Right forelimb (tissue), 1 donor: ENCODE data around the gene PTGER1.
"Not testable (repeated sequence)": the region's sequence is repeated elsewhere in the genome, so short reads cannot be mapped to it uniquely, and the experiment has no call there.

Experiments used
- DNase-seq: peaks from one replicate; pipeline ENCODE4 v3.0.0-alpha.2; 2018

The PTGER1 gene

DNA sequence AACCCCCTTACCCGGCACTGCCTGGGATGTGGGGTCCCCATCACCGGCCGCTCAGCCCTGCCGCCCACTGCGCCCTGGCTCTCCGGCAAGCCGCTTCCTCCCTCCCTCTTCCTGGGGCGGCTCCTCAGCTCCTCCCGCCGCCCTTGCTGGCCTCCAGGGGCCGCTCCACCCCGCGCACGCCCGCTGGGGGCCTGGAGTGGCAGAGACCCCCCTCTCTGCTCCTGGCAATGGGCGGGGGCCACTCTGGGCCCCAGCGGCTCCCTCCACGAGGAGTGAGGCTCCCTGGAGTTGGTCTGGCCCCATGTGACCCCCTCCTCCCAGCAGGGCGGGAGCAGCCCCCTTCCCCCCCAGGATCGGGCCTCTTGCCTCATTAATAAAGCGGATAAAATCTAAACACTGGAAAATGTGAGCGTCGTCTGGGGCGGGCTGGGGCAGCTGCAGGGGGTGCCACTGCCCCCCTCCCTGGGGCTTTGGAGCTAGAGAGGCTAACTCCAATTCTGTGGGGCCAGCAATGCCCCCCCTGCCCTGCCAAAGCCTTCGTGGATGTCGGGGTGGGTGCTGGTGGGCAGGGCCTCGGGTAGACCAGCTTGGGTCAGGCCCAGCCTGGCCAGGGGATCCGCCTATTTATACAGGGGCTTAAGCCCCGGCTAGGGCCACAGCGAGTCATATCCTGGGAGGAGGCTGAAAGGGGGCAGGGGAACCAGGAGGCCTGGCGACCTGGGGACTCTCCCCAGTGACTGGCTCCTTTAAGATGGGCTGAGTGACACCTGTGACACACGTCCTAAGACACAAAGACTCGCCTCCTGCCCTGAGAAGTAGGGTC is at the start of gene PTGER1:
Gene PTGER1 (minus strand): TSS at position 104 of the 823 bp plus-strand sequence. CDS start 1,034 bp downstream, outside the sequence.
- DNase-seq: no peak

DNA sequence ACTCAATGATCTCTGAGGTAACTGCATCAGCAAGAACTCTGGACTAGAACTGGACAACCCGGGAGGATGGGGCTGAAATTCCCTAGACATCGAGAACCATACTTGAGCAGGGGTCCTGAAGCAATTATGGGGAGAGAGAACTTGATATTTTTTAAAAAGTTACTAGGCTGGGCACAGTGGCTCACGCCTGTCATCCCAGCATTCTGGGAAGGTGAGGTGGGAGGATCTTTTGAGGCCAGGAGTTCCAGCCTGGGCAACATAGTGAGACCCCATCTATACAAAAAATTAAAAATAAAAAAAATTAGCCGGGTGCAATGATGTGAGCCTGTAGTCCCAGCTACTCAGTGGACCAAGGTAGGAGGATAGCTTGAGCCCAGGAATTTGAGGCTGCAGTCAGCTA is 45.4 kb upstream of the PTGER1 start:
- no peak for DNase-seq

- DNase-seq: no peak
These were observed 44.8 kb upstream of the PTGER1 start for GRCh38 chr19:14519860-14520407.

- DNase-seq: no peak
These were observed 44.2 kb upstream of the PTGER1 start for GRCh38 chr19:14519245-14519859.

- peak; percentile 99 for DNase-seq
These were observed 42.8 kb upstream of the PTGER1 start, which contains the start of gene DNAJB1 for GRCh38 chr19:14517840-14518505. DNAJB1 (minus strand) TSS chr19:14518397; CDS start chr19:14518349, 48 bp downstream.

- DNase-seq: no peak
These were observed 42.3 kb upstream of the PTGER1 start for GRCh38 chr19:14517446-14517839.

GRCh38 chr19:14516746-14517438 is 41.7 kb upstream of the PTGER1 start:
- no peak for DNase-seq

GRCh38 chr19:14516048-14516534 is 40.9 kb upstream of the PTGER1 start:
- DNase-seq: no peak

DNA sequence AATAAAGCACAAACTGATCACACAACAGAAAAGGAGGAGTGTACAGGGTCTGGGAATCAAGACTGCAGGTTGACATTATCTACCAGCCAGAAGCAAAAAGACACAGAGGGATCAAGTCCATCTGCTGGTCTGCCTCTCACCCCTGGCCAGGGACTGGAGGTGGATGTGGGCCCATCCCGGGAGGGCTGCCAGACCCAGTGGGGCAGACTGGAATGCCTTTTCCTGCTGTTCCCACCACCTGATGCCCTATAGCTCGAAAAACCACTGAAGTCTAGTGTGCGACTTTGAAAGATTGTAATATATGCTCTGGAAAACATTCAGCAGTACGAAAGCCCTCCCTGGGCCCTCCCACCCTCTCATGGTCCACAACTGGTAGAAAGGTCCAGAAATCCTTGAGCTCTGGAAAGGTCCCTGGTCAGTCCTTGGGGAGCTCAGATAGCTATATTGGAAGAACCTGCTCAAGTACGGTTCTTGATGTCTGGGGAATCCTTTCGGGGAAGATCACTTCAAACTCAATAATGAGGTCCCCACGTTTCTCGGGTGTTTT is 40.4 kb upstream of the PTGER1 start:
- no peak for DNase-seq

DNA sequence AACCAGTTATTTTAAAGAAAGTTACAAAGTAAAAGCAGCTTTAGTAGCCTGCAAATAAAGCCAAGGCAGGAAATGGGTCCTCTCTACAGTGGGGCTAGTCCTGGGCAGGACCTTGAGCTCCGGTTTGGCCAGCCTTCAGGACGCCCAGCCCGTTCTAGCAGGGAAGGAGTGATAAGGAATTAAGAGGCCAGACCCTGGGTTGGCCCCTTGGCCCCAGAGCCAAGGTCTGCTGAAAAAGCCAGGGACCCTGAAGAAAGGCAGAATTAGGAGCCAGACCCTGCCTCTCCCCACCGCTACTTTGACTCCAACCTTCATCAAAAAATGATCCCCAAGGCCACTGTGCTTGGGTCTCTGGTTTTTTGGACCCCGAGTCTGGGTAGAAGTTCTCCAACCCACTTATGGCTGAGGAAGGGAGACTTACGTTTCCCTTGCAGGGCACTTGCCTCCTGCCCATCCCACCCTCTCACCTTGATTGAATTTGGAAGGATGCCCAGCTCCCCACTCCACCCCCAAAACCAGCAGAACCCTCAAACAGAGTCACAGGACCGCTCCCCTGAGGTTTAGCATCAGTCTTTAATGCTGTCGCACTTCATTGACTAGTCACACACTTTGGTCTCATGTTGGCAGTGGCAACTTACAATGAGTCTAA is 39.2 kb upstream of the PTGER1 start:
- DNase-seq: no peak

GRCh38 chr19:14512406-14512961 is 37.3 kb upstream of the PTGER1 start:
- no peak for DNase-seq

DNA sequence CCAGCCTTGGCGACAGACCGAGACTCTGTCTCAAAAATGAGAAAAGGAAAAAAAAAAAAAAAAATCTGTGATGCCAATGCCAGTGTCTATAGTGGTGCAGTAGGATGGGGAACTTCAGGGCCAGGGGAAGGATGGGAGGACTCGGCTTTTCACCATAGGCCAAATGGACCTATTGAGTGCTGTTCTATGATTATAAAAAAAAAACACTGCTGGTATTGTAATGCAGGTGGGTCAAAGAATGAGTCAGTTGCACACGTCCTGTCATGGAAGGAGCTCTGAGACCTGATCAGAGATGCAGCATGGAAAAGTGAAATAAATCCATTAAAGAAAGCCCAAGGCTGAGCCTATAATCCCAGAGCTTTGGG is 36.1 kb upstream of the PTGER1 start:
- no peak for DNase-seq

DNA sequence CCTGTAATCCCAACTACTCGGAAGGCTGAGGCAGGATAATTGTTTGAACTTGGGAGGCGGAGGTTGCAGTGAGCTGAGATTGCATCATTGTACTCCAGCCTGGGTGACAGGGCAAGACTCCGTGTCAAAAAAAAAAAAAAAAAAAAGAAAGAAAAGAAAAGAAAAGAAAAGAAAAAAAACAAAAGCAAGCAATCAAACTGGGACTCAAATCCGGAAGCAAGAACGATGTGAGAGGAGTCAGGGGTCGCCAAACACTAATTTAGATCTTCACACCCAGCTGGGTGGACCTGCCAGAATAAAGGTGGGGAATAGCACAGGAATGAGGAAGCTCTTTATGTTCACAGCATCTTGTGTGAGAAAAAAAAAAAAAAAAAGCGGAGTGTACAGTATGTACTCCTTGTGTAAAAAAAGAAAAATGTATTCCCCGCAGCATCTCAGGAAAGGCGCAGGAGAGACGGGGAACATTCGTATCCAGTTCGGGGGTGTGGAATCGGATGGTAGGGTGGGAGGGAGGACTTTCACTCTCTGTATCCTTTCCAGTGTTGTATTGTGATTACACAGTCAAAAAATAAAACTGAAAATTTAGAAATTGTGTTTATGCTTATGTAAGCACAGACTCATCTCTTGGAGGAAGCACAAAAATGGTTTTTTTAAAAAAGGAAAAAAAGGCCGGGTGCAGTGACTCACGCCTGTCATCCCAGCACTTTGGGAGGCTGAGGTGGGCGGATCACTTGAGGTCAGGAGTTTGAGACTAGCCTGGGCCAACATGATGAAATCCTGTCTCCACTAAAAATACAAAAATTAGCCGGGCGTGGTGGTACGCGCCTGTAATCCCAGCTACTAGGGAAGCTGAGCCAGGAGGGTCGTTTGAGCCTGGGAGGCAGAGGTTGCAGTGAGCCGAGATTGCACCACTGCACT is 35.4 kb upstream of the PTGER1 start:
- DNase-seq: no peak

- no peak for DNase-seq
These were observed 32.8 kb upstream of the PTGER1 start for GRCh38 chr19:14507704-14508542.

GRCh38 chr19:14505488-14506239 is 30.5 kb upstream of the PTGER1 start:
- DNase-seq: no peak

DNA sequence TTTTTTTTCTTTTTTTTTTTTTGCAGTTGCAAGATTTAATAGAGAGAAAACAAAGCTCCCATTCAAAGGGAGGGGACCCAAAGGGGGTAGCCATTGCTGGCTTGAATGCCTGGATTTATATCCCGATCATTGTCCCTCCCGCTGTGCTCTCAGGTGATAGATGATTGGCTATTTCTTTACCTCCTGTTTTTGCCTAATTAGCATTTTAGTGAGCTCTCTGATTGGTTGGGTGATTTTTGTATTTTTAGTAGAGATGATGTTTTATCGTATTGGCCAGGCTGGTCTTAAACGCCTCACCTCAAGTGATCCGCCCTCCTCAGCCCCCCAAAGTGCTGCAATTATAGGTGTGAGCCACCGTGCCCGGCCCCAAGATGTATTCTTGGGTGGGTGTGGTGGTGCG is 29.4 kb upstream of the PTGER1 start:
- DNase-seq: not testable (repeated sequence)

DNA sequence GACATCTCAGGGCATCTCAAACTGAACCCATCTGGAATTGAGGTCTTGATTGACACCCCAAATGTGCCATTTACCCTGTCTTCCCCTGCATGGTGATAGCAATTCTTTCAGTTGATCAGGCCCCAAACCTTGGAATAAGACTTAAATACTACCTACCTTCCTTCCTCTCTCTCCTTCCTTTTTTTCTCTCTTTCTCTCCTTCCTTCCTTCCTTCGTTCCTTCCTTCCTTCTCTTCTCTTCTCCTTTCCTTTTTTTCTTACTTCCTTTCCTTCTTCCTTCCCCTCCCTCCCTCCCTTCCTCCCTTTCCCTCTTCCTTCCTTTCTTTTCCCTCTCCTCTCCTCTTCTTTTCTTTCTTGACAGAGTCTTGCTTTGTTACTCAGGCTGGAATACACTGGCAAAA is 28.1 kb upstream of the PTGER1 start:
- no peak for DNase-seq

GRCh38 chr19:14502334-14503092 is 27.4 kb upstream of the PTGER1 start:
- DNase-seq: no peak
